Kasumi-1 (cell line): ENCODE data around the gene MICU2.

Source experiments
- DNase-seq, 2 experiments: peaks; one replicate each; lab custom pipeline; 2025; lab: John Stamatoyannopoulos, UW

The MICU2 gene

DNA sequence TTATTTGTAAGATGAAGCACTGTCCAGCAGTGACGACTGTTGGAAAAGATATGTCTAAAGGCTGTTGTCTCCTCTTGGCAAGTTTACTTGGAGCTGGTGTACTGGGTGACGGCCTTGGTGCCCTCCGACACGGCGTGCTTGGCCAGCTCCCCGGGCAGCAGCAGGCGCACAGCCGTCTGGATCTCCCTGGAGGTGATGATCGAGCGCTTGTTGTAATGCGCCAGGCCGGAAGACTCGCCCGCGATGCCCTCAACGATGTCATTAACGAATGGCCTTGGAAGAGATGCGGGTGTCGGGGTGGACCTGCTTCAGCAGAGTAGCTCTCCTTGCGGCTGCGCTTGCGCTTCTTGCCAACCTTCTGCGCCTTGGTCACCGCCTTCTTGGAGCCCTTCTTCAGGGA lies 120.2 kb downstream of the MICU2 start:
- DNase-seq: no peak

DNA sequence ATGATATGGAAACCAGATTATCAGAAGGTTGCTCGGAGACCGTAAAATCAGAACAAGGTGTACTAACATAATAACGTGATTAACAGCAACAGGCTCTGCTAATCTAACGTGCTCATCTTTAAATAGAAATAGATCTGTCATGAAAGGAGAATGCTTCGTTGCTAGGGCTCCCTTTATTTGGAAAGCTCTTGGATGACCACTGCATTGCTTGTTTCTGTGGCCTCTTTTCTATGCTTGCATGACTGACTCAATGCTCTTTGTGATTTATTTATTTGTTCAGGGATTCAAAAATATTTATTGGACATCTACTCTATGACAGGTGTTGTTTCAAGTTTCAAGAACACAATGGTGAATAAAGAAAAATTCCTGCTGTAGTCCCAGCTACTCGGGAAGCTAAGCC lies 122.6 kb downstream of the MICU2 start:
- no peak for DNase-seq

DNA sequence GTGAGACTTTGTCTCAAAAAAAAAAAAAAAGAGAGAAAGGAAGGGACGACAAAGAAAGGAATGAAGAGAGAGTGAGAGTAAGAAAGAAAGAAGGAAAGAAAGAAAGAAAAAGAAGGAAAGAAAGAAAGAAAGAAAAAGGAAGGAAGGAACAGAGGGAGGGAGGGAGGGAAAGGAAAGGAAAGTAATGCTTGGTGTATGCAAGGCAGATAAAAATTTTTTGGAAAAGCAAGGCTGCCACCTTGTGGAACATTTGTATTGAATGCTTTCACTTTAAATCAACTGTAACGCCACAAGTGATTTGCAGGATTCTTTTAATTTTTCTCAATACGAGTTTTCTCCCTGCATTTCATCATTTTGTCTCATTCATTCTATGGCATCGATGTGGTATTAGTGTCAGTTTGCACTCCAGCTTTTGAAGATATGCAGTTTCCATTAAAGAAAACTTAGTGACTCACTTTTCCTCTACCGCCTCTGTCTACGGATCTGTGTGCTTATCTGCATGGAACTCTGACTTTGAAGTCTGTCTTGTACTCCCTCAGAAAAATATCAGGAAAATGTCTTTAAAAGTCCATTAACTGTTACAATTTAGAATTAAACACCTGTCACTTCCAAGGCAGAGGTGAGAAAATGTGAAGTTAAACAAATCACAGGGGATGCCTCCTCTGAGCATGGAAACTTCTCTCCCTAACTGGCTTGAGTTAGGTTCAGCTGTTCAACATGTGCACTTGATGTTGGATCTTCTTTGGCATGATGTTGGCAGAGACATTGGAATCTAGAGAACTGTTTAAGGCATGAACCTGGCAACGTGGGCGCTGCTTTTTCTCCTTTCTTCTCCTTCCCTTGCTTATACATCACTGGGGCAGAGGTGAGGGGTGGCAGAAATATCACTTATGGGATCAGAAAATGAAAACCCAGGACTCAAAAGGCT lies 124.8 kb downstream of the MICU2 start:
- DNase-seq: peak; percentile 17 to 36

DNA sequence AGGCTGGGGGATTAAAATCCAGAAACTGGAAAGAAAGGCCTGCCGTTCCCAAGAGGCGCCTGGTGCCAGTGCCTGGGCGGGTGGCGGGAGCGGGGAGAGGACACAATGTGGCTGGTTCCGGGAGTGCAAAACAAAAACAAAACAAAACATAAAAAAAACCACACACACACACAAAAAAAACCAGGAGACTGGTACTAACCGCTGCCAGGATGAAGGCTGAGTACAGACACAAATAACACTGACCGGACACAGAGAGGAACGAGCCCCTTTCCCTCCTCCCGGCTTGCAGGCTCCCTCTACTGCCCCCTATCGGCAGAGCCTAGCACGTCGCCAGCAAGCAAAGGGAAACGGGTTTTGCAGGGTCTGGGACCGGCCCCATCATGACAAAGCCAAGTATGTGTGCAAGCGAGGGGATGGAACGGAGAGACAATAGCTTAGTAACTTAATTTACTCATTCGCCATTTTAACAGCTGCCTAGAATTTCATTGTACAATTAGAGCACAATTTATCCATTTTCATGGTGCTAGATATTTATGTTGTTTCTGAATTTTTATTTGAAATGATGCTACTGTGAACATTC lies 127.0 kb downstream of the MICU2 start:
- peak; percentile 59 to 78 for DNase-seq

DNA sequence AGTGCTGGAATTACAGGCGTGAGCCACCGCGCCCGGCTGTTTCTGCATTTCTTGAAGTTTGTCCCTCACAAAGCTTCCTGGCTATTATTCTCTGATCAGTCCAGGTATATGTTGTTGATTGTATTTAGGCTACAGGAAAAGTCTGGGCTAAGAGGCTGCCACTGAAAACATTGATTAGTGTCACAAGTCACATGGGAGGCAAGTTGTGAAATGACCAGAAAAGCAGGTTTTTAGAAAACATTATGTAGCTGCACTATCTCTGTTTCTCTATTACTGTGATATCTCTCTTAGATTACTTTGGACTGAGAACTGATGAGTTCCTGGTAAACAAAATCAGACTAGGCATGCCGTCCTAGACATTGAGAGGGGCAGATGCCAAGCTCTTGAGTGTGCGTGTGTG lies 128.9 kb downstream of the MICU2 start:
- no peak for DNase-seq

DNA sequence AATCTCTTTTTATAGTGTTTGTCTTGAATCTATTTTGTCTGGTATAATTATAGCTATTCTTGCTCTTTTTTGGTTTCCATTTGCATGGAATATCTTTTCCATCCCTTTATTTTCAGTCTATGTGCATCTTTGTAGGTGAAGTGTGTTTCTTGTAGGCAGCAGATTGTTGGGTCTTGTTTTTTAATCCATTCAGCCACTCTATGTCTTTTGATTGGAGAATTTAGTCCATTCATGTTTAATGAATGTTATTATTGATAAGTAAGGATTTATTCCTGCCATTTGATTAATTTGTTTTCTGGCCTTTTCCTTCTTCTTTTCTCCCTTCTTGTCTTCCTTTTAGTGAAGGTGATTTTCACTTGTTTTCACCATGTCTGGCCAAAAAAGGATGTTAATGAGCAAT lies 133.2 kb downstream of the MICU2 start:
- DNase-seq: no peak

DNA sequence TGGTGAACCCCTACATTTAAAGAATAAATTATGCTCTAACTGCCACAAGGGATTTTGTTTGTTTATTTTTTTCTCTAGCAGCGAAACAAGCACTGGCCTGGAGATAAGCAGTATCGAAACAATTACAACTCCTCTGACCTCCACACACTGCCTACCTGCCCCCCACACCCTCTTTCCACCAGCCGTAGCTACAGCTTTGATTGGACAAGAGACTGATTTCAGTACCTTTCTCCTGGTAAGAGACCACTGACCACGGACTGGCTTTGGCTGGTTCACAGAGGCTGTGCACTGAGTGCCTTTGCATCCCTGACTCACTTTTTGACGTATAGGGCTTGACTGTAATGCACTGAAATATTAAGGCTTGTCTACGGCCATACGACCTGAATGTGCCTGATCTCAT lies 137.4 kb downstream of the MICU2 start:
- DNase-seq: no peak

DNA sequence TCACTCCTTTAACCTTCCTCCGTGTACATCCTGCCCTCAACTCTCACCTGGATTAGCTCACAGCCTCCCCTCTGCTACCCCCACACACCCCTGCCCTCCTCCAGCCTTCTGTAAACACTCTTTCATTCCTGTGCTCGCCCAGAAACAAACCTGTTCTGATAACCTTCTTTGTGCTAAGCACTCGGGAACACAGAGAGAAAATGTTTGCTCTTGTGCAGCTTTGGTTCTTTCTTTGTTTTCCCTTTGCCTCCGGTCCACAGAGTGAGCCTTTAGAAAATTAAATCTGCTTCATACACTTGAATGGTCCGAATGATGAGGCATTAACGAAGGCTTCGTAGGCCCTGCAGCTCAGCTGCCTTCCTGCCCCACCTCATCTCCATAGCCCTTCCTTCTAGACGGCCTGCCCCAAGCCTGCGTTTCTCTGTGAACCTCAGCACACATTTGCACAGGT lies 138.2 kb downstream of the MICU2 start:
- no peak for DNase-seq

DNA sequence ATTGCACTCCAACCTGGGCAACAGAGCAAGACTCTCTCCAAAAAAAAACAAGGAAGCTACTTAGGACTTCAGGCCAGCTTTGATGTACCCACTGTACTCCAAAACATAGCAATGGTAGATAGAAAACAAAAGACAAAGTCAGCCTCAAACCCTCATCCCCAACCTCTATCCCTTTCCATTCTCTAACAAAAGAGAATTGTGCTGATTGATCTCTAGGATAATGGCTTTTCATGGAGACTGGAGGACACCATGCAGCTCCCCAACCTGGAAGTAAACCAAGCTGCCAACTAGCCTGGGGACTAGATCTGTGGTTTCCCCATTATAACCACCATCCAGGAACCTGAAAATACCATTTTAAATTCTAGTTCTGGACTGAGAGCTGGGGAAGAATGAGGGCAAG lies 140.5 kb downstream of the MICU2 start:
- no peak for DNase-seq

DNA sequence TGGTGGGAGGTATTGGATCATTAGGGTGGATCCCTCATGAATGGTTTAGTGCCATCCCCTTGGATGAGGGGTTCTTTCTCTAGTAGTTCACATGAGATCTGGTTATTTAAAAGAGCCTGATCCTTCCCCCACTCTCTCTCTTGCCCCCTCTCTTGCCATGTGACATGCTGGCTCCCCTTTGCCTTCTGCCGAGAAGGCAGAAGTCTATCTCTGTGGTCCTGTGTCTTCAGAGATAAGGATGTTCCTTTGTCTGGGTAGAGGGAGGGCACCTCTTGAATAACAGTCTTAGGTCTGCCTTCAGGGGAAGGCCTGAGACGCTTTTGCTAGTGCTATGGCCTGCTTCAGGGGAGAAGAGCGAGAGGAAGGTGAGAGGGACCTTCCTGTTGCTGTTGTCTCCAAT lies 142.8 kb downstream of the MICU2 start:
- no peak for DNase-seq

DNA sequence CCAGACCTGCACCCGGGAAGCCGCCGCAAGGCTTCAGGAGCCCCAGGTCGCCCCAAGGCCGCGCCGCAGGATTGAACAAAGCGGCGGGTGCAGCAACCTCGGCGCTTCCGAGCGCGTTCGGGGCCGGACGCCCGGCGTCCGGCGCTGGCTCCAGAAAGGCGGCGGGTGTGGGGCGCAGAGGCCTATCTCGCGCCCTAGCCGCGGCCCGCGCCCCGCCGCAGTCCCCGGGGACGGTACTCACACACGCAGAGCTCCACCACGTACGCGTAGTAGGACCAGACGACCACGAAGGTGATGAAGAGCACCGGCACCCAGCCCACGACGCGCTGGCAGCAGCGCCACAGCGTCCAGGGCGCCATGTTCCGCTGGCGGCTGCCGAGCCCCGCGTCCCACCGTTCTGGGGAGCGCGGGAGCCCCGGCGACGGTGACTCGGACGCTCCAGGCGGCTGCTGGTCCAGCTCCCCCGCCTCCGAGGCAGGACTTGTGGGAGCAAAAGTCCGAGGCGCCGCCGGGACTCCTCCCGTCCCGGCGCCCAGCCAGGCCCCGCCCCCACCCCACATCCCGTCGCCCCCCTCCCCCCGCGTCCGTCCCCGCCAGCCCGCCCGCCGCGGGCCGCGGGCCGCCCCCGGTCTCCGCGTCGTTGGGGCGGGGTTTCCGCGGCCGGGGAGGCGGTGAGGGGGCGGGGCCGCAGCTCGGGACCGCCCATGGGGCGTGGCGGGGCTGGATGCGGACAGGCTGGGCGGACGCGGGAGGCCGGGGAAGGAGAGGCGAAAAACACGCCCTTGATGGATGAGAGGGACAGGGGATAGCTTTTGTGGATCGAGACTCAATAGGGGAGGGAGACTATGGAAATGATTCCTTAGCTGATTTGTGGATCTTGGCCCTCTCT lies 144.9 kb downstream of the MICU2 start, which contains the start of gene ZDHHC20:
Gene ZDHHC20, minus strand, starts transcription at position 491 of the 889 bp plus-strand sequence. Its CDS starts 132 bp downstream, at position 359.
- peak; percentile 9 to 27 for DNase-seq

DNA sequence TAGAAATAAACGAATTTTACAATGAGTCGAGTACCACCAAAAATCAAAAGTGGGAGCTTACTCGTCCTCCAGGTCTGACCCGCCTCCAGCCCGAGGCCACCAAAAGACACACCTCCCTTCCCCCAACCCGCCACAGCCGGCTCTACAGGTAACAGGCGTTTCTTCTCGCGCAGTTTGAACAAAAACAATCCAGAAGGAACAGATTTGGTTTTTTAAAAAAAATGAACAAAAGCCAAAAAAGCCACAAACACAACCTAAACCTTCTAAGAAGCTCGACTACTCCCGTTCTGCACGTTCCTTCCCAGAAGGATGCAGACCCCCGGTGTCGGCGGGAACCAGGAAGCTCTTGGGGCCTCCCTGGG lies 145.5 kb downstream of the MICU2 start:
- DNase-seq: no peak

DNA sequence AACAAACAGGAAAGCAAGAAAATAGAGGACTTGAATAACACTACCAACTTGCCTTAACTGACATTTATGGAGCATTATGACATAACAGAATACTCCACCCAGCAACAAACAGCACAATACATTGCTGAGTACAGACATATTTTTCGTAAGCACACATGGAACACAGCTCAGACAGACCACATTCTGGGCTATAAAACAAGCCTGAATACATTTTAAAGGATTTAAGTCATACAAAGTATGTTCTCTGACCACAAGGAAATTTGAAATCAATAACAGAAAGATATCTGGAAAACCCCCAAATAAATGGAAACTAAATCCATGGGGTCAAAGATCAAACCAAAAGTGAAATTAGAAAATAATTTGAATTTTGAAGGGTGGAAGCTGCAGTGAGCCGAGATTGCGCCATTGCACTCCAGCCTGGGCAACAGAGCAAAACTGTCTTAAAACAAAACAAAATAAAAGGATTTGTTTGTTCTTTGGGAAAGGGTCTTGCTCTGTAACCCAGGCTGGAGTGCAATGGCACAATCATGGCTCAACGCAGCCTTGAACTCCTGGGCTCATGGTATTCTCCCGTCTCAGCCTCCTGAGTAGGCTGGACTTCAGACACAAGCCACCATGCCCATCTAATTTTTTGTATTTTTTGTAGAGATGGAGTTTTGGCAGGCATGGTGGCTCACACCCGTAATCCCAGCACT lies 150.4 kb downstream of the MICU2 start:
- no peak for DNase-seq

DNA sequence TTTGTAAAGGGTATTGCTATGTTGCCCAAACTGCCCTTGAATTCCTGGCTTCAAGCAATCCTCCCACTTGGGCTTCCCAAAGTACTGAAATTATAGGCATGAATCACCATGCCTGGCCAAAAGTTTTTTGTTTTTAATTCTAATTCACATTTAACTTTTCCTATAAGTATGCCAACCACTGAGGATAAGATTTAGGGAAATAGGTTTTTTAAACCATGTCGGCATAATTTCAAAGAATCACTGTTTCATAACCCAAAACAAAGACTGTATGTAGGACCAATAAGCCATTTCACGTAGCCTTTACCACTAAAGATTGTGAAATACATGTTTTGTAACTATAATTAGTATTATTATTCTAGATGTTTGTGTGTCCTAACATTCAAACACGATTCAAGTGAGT lies 153.0 kb downstream of the MICU2 start:
- no peak for DNase-seq

DNA sequence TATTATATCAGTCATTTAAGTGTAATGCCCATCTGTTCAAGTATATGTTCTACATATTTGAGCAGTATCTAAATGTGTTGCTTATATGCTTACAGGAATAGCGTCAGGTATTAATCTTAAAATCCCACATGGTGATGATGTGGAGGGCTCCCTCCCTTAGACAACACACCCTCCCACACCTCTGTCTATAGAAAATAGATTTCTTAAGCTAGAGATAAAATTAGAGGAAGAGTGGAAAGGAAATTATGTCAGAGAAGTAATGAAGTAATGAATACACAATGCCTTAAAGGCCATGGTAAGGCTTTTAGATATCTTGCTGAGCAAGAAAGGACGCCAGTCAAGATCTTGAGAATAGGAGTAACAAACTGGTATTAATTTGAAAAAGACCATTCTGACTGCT lies 157.3 kb downstream of the MICU2 start:
- DNase-seq: no peak

DNA sequence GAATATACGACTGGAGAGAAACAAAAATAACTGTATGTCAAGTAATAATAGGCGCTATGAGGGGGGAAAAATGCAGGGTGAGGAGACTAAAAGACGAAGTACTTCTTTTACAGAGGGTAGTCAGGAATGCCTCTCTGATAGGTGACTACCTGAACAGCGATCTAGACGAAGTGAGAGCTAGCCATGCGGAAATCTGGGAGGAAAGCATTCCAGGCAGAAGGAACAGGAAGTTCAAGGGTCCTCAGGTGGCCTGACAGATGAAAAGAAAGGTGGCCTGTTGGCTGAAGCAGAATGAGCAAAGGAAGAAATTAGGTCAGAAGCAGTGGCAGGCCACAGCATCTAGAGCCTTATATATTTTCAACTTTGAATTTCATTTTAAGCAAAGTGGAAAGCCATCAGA lies 158.2 kb downstream of the MICU2 start:
- DNase-seq: no peak

DNA sequence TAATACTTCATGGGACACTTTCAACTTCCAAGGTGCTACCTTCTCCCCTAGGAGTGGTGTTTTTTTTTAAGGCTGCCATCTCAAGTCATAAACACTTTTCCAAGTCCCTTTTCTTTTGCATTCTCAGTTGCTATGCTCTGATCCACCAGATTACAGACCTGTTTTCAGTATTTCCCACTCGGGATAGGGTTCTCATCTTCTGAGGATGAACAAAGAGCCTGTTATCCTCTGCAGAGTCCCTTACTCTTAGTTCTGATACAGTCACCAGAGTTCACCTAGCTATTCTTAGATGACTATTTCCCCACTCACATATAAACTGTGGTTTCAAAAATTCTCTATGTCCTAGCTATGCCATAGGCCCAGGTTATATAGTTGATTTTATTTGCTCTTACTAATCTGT lies 160.8 kb downstream of the MICU2 start:
- DNase-seq: peak in 1 of 2 experiments; percentile 4
